ENCODE data around the gene CD83. TPM values are rescaled to one million over a fixed set of nuclear protein-coding genes. Genes with fewer than 3 reads are reported as not detected.

The CD83 gene
- polyA plus RNA-seq, 1 donor (not counting 4 experiments of a cell fraction or from before 2014, with no cell fraction given), result 3.4 TPM

GRCh38 chr6:14108571-14109410, 8.8 kb upstream of the CD83 start:
- Histone ChIP-seq H3K4me2 (ENCODE audit: control insufficient read depth, extremely low read depth, insufficient read depth, low read depth, low read length) (no peak overlapping the region), H4K20me1 (ENCODE audit: control insufficient read depth, extremely low read depth, insufficient read depth, low read length) (no peaks in the 10 kb centered on the region), H3K27me3 (ENCODE audit: control insufficient read depth, extremely low read depth, insufficient read depth, low read length) (peaks cover 3% of the 10 kb centered on the region), H3K79me2 (ENCODE audit: control insufficient read depth, insufficient read depth, low read length) (no peaks in the 10 kb centered on the region), H3K4me3 (ENCODE audit: control insufficient read depth in 2 of 3, extremely low read depth in 1 of 3, insufficient read depth in 2 of 3, low read depth in 1 of 3, low read length in 3 of 3) (no peak overlapping the region), H2AFZ (ENCODE audit: control insufficient read depth, low read length) (no peak overlapping the region), H3K9me1 (ENCODE audit: control insufficient read depth, extremely low read depth, insufficient read depth, low read length) (no peaks in the 10 kb centered on the region), H3K36me3 (ENCODE audit: control insufficient read depth in 2 of 2, extremely low read depth in 1 of 2, insufficient read depth in 2 of 2, low read length in 2 of 2) (no peaks in the 10 kb centered on the region), H3K9ac (ENCODE audit: control insufficient read depth, extremely low read depth, insufficient read depth, low read length) (no peak overlapping the region), H3K9me3 (ENCODE audit: control insufficient read depth, low read depth, low read length) (peaks cover 8% of the 10 kb centered on the region), H3K4me1 (ENCODE audit: control insufficient read depth, extremely low read depth, insufficient read depth, low read length) (peaks cover 5% of the 10 kb centered on the region), H3K27ac (ENCODE audit: control insufficient read depth, insufficient read depth, low read length) (no peak overlapping the region)
- no peak for FAIRE-seq
- TF ChIP-seq EZH2 (IDR thresholded peaks at IDR 0.05; ENCODE audit: low read length), result no peak
- TF ChIP-seq, protein P1, sequence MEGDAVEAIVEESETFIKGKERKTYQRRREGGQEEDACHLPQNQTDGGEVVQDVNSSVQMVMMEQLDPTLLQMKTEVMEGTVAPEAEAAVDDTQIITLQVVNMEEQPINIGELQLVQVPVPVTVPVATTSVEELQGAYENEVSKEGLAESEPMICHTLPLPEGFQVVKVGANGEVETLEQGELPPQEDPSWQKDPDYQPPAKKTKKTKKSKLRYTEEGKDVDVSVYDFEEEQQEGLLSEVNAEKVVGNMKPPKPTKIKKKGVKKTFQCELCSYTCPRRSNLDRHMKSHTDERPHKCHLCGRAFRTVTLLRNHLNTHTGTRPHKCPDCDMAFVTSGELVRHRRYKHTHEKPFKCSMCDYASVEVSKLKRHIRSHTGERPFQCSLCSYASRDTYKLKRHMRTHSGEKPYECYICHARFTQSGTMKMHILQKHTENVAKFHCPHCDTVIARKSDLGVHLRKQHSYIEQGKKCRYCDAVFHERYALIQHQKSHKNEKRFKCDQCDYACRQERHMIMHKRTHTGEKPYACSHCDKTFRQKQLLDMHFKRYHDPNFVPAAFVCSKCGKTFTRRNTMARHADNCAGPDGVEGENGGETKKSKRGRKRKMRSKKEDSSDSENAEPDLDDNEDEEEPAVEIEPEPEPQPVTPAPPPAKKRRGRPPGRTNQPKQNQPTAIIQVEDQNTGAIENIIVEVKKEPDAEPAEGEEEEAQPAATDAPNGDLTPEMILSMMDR (optimal IDR thresholded peaks at IDR 0.05 in 1 of 3, IDR thresholded peaks at IDR 0.05 in 1 of 3, conservative IDR thresholded peaks at IDR 0.05 in 1 of 3; ENCODE audit: extremely low read depth in 1 of 3, insufficient read depth in 2 of 3, low read length in 3 of 3), result no peak
- dilution Hi-C loops (cut with MboI; ENCODE audit: extremely low pct_ligation_motif_present, low sequenced_read_pairs), result no loop called here
- DNase-seq (ENCODE audit: low read depth, low spot score), result no peak

GRCh38 chr6:14109411-14109826, 8.2 kb upstream of the CD83 start:
- no peaks in the 10 kb centered on the region for H3K27me3 ChIP-seq (ENCODE audit: control insufficient read depth, extremely low read depth, insufficient read depth, low read length)
- no peaks in the 10 kb centered on the region for H3K79me2 ChIP-seq (ENCODE audit: control insufficient read depth, insufficient read depth, low read length)
- no peaks in the 10 kb centered on the region for H4K20me1 ChIP-seq (ENCODE audit: control insufficient read depth, extremely low read depth, insufficient read depth, low read length)
- H3K4me2 ChIP-seq (ENCODE audit: control insufficient read depth, extremely low read depth, insufficient read depth, low read depth, low read length), result no peak overlapping the region
- peaks cover 8% of the 10 kb centered on the region for H3K9me3 ChIP-seq (ENCODE audit: control insufficient read depth, low read depth, low read length)
- TF ChIP-seq, protein P1 (optimal IDR thresholded peaks at IDR 0.05 in 1 of 3, IDR thresholded peaks at IDR 0.05 in 1 of 3, conservative IDR thresholded peaks at IDR 0.05 in 1 of 3; ENCODE audit: extremely low read depth in 1 of 3, insufficient read depth in 2 of 3, low read length in 3 of 3), result no peak
- no peak for TF ChIP-seq EZH2 (IDR thresholded peaks at IDR 0.05; ENCODE audit: low read length)
- H3K9me1 ChIP-seq (ENCODE audit: control insufficient read depth, extremely low read depth, insufficient read depth, low read length), result no peaks in the 10 kb centered on the region
- no peaks in the 10 kb centered on the region for H3K36me3 ChIP-seq (ENCODE audit: control insufficient read depth in 2 of 2, extremely low read depth in 1 of 2, insufficient read depth in 2 of 2, low read length in 2 of 2)
- no peak overlapping the region for H2AFZ ChIP-seq (ENCODE audit: control insufficient read depth, low read length)
- no peak overlapping the region for H3K4me3 ChIP-seq (ENCODE audit: control insufficient read depth in 2 of 3, extremely low read depth in 1 of 3, insufficient read depth in 2 of 3, low read depth in 1 of 3, low read length in 3 of 3)
- dilution Hi-C loops (cut with MboI; ENCODE audit: extremely low pct_ligation_motif_present, low sequenced_read_pairs), result no loop called here
- H3K9ac ChIP-seq (ENCODE audit: control insufficient read depth, extremely low read depth, insufficient read depth, low read length), result no peak overlapping the region
- no peak for DNase-seq (ENCODE audit: low read depth, low spot score)
- peaks cover 5% of the 10 kb centered on the region for H3K4me1 ChIP-seq (ENCODE audit: control insufficient read depth, extremely low read depth, insufficient read depth, low read length)
- FAIRE-seq, result no peak
- no peak overlapping the region for H3K27ac ChIP-seq (ENCODE audit: control insufficient read depth, insufficient read depth, low read length)

Data from keratinocyte (primary cell).